Mesothelial cell of epicardium (in vitro differentiated cells): Measurements from ENCODE around the gene FBXO44. TPM values are rescaled to one million over a fixed set of nuclear protein-coding genes. Genes with fewer than 3 reads are reported as not detected.
"Not testable (repeated sequence)": the region's sequence is repeated elsewhere in the genome, so short reads cannot be mapped to it uniquely, and the experiment has no call there.

Experiments used
- DNase-seq, 2 experiments: peaks; one replicate each; pipeline ENCODE4 v3.0.0; 2021; ENCODE audit warnings: low spot score in 2 of 2; ENCODE audit not compliant: unreplicated experiment in 2 of 2
- H3K27ac Mint-ChIP-seq: 2 replicates; pipeline ENCODE4 v1.8.0; 2021; ENCODE audit warnings: mixed read lengths
- H3K27me3 Mint-ChIP-seq: 2 replicates; pipeline ENCODE4 v1.8.0; 2021; ENCODE audit warnings: low read depth, mixed read lengths
- H3K36me3 Mint-ChIP-seq: 2 replicates; pipeline ENCODE4 v1.8.0; 2021; ENCODE audit warnings: mixed read lengths
- H3K4me1 Mint-ChIP-seq: 2 replicates; pipeline ENCODE4 v1.8.0; 2021; ENCODE audit warnings: mixed read lengths
- H3K4me3 Mint-ChIP-seq: 2 replicates; pipeline ENCODE4 v1.8.0; 2021; ENCODE audit warnings: mild to moderate bottlenecking, moderate library complexity, mixed read lengths
- H3K9me3 Mint-ChIP-seq: 2 replicates; pipeline ENCODE4 v1.8.0; 2021; ENCODE audit warnings: mixed read lengths
- CTCF ChIP-seq: fragments of 200-600 bp; sonication (generic); IDR thresholded peaks from one replicate; pipeline ENCODE4 v1.5.0; 2021; ENCODE audit warnings: antibody characterized with exemption; ENCODE audit not compliant: unreplicated experiment
- total RNA-seq: library from RNA; stranded (reverse); gene quantifications from 3 replicates; pipeline ENCODE4 v1.2.1, GENCODE V29; 2021

The FBXO44 gene
- total RNA-seq, 1 donor from 2014 or later: 39.4 TPM

DNA sequence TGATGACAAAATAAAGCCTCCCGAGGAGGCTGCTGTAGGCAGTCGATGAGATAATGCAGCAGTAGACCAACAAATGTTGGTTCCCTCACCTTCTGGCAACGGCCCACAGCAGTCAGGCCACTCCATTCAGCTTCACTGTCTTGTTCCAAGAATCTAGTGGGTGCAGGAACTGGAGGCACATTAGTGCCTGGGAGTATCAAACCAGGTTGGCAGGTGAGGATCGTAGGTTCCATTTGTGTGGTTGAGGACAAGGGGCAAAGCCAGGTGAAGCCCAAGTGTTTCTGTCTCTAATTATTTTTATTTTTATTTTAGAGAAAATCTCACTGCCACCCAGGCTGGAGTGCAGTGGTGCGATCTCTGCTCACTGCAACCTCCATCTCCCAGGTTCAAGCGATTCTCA, 13.7 kb upstream of the FBXO44 start:
- no peaks in the 10 kb centered on the region for H3K4me1 Mint-ChIP-seq
- peaks cover 20% of the 10 kb centered on the region for H3K27me3 Mint-ChIP-seq
- no peak for DNase-seq
- no peak overlapping the region for H3K4me3 Mint-ChIP-seq
- no peaks in the 10 kb centered on the region for H3K9me3 Mint-ChIP-seq
- TF ChIP-seq CTCF: no peak
- no peak overlapping the region for H3K27ac Mint-ChIP-seq
- no peaks in the 10 kb centered on the region for H3K36me3 Mint-ChIP-seq

DNA sequence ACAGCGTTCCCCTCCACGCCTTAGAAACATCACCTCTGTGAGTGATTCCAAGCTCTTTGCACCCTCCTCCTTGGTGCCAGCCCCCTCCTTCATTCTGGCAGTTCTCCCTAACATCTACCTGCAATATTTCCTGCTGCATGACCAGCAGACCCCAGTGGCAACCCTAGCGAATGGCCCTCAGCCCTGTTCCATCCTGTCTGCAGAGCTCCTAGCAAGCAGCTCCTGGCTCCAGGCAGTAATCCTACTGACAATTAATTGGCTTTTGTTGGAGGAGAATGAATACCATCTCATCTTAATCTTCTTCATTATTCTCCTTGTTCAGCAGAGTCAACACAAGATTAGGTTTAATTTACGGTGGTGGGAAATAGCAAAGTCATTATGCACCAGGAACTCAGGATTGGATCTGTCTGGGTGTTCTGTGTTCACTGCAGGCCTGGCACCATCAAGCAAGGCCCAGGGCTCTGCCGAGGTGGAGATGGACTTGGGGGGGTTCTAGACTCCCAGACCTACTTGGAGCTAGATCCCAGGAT, 12.8 kb upstream of the FBXO44 start:
- no peaks in the 10 kb centered on the region for H3K36me3 Mint-ChIP-seq
- H3K4me3 Mint-ChIP-seq: no peak overlapping the region
- TF ChIP-seq CTCF: no peak
- DNase-seq: no peak
- no peak overlapping the region for H3K27ac Mint-ChIP-seq
- no peaks in the 10 kb centered on the region for H3K4me1 Mint-ChIP-seq
- H3K27me3 Mint-ChIP-seq: peaks cover 23% of the 10 kb centered on the region
- H3K9me3 Mint-ChIP-seq: no peaks in the 10 kb centered on the region

- not testable (repeated sequence) for H3K9me3 Mint-ChIP-seq, H3K27ac Mint-ChIP-seq, H3K36me3 Mint-ChIP-seq, H3K4me3 Mint-ChIP-seq, H3K4me1 Mint-ChIP-seq
- peak; percentile 84 for TF ChIP-seq CTCF
- H3K27me3 Mint-ChIP-seq: peaks cover 25% of the 10 kb centered on the region
- DNase-seq: peak in 1 of 2 experiments; percentile 75
Measured at GRCh38 chr1:11642418-11643017, 12.2 kb upstream of the FBXO44 start.

DNA sequence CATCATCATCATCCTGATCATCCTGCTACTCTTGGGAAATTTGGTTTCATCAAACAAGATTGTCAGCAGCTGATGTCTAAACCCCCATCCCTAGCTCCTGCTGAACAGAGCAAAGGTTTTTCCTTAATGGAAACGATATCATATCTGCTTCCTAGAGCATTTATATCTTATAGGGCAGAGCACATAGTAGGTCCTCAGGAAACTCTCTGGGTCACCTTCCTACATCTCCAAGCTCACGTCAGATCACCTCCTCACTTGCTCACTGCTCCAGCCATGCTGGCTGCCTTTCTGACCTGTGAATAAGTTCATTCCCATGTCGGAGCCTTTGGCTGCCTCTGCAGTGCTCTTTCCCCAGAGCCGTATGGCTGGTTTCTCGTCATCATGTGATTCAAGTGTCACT, 10.9 kb upstream of the FBXO44 start:
- Mint-ChIP-seq H3K36me3 (no peaks in the 10 kb centered on the region), H3K4me3 (no peak overlapping the region), H3K9me3 (no peaks in the 10 kb centered on the region), H3K27ac (no peak overlapping the region), H3K27me3 (peaks cover 33% of the 10 kb centered on the region), H3K4me1 (no peaks in the 10 kb centered on the region)
- no peak for TF ChIP-seq CTCF
- no peak for DNase-seq

- no peak for TF ChIP-seq CTCF
- Mint-ChIP-seq H3K27me3 (peaks cover 42% of the 10 kb centered on the region), H3K27ac (no peak overlapping the region), H3K4me3 (no peak overlapping the region), H3K4me1 (peaks cover 2% of the 10 kb centered on the region), H3K36me3 (no peaks in the 10 kb centered on the region), H3K9me3 (no peaks in the 10 kb centered on the region)
- no peak for DNase-seq
Measured at GRCh38 chr1:11645270-11645669, 9.4 kb upstream of the FBXO44 start.
